ENCODE measurements around the gene FAM210B.
"Not testable (repeated sequence)": the region's sequence is repeated elsewhere in the genome, so short reads cannot be mapped to it uniquely, and the experiment has no call there.

FAM210B gene

GRCh38 chr20:56392881-56393482, 34.2 kb downstream of the FAM210B start:
- peak; percentile 37 for DNase-seq (ENCODE audit: low spot score)

- DNase-seq (ENCODE audit: low spot score), result no peak
Observed at GRCh38 chr20:56393653-56394052, 34.9 kb downstream of the FAM210B start.

GRCh38 chr20:56395166-56395565, 36.4 kb downstream of the FAM210B start:
- DNase-seq (ENCODE audit: low spot score), result no peak

- peak; percentile 37 for DNase-seq (ENCODE audit: low spot score)
Observed at GRCh38 chr20:56400001-56400640, 41.3 kb downstream of the FAM210B start.

- DNase-seq (ENCODE audit: low spot score), result no peak
Observed at GRCh38 chr20:56403465-56403864, 44.7 kb downstream of the FAM210B start.

- DNase-seq (ENCODE audit: low spot score), result not testable (repeated sequence)
Observed at GRCh38 chr20:56405356-56405755, 46.6 kb downstream of the FAM210B start.

- DNase-seq (ENCODE audit: low spot score), result no peak
Observed at GRCh38 chr20:56406910-56407309, 48.1 kb downstream of the FAM210B start.

GRCh38 chr20:56409521-56409920, 50.7 kb downstream of the FAM210B start:
- no peak for DNase-seq (ENCODE audit: low spot score)

GRCh38 chr20:56409956-56410355, 51.2 kb downstream of the FAM210B start:
- DNase-seq (ENCODE audit: low spot score), result no peak

- DNase-seq (ENCODE audit: low spot score), result not testable (repeated sequence)
Observed at GRCh38 chr20:56411287-56411686, 52.5 kb downstream of the FAM210B start.

GRCh38 chr20:56411759-56412472, 53.1 kb downstream of the FAM210B start, which contains the start of gene CASS4:
Gene CASS4, plus strand, starts transcription at chr20:56412260. Its CDS starts 199 bp downstream, at chr20:56412459.
- no peak for DNase-seq (ENCODE audit: low spot score)

- DNase-seq (ENCODE audit: low spot score), result no peak
Observed at GRCh38 chr20:56412473-56412790, 53.7 kb downstream of the FAM210B start.

- DNase-seq (ENCODE audit: low spot score), result no peak
Observed at GRCh38 chr20:56412949-56413348, 54.2 kb downstream of the FAM210B start.

- DNase-seq (ENCODE audit: low spot score), result no peak
Observed at GRCh38 chr20:56414842-56415765, 56.3 kb downstream of the FAM210B start.

- DNase-seq (ENCODE audit: low spot score), result no peak
Observed at GRCh38 chr20:56417402-56417801, 58.6 kb downstream of the FAM210B start.

GRCh38 chr20:56417911-56418310, 59.1 kb downstream of the FAM210B start:
- DNase-seq (ENCODE audit: low spot score), result no peak
